HepG2 (cell line): ENCODE data around the gene ACBD5. TPM values are rescaled to one million over a fixed set of nuclear protein-coding genes. Genes with fewer than 3 reads are reported as not detected.

ENCODE experiments used
- FOXA3 ChIP-seq: IDR thresholded peaks from 2 replicates; pipeline ENCODE4 v1.6.1; 2016; ENCODE audit warnings: missing genetic modification reagents, missing compliant biosample characterization
- GABPB1 ChIP-seq: IDR thresholded peaks from 2 replicates; pipeline ENCODE4 v1.6.1; 2016; ENCODE audit warnings: mild to moderate bottlenecking, missing genetic modification reagents, moderate library complexity, missing compliant biosample characterization
- HOXA3 ChIP-seq: sonication (generic); formaldehyde crosslinking; IDR thresholded peaks from 2 replicates; pipeline ENCODE4 v1.5.0; 2020; ENCODE audit warnings: missing genetic modification reagents
- IKZF1 ChIP-seq: fragments of 450-650 bp; IDR thresholded peaks from 2 replicates; pipeline ENCODE4 v1.7.1; 2016
- MBNL3 ChIP-seq: fragments of 250-450 bp; sonication (Bioruptor Pico); conservative IDR thresholded peaks from 2 replicates; pipeline ENCODE4 v1.8.0; 2022; ENCODE audit warnings: mild to moderate bottlenecking, inconsistent platforms
- PHF8 ChIP-seq: sonication (generic); formaldehyde crosslinking; IDR thresholded peaks from 2 replicates; pipeline ENCODE4 v1.5.0; 2020; ENCODE audit warnings: missing genetic modification reagents
- SRF ChIP-seq: IDR thresholded peaks from 2 replicates; pipeline ENCODE4 v1.6.1; 2011; ENCODE audit warnings: mild to moderate bottlenecking, low read depth, low read length, moderate library complexity
- ZNF160 ChIP-seq: sonication (generic); formaldehyde crosslinking; IDR thresholded peaks from 2 replicates; pipeline ENCODE4 v1.8.0; 2022; ENCODE audit warnings: mild to moderate bottlenecking, inconsistent platforms, missing genetic modification reagents
- ZNF251 ChIP-seq: sonication (generic); formaldehyde crosslinking; IDR thresholded peaks from 2 replicates; pipeline ENCODE4 v1.9.0; 2021; ENCODE audit warnings: mild to moderate bottlenecking, missing genetic modification reagents
- ZNF598 ChIP-seq: sonication (generic); formaldehyde crosslinking; IDR thresholded peaks from 2 replicates; pipeline ENCODE4 v1.5.1; 2020; ENCODE audit warnings: mild to moderate bottlenecking, missing genetic modification reagents, borderline replicate concordance
- ZNF629 ChIP-seq: sonication (generic); formaldehyde crosslinking; conservative IDR thresholded peaks from 2 replicates; pipeline ENCODE4 v1.5.0; 2020; ENCODE audit warnings: missing genetic modification reagents
- ZSCAN29 ChIP-seq: sonication (generic); formaldehyde crosslinking; conservative IDR thresholded peaks from 2 replicates; pipeline ENCODE4 v1.4.0; 2020; ENCODE audit warnings: mild to moderate bottlenecking, missing genetic modification reagents
- polyA plus RNA-seq, 8 experiments: library from polyadenylated mRNA; depleted of rRNA in 3 of 8; stranded (reverse) in 7 of 8; unstranded in 1 of 8; fragments of >200 nt; fragmentation: Illumina TruSeq in 4 of 8; extraction: Trizol in 4 of 8; gene quantifications; 2 replicates each; pipeline versions ENCODE4 v1.2.1 to v1.2.3, GENCODE V29; 2011 to 2016; ENCODE audit warnings: low read depth in 4 of 8, missing spikeins in 1 of 8, mixed read lengths in 1 of 8; ENCODE audit not compliant: insufficient read depth in 1 of 8
- total RNA-seq, 5 experiments: library from RNA; depleted of rRNA; stranded (reverse); fragments of >200 nt; fragmentation: Illumina TruSeq; extraction: Trizol; gene quantifications; 2 replicates each; pipeline ENCODE4 v1.2.3, GENCODE V29; 2016; ENCODE audit warnings: low read depth in 1 of 5
- TF ChIP-seq, protein P1 (sequence below): sonication (generic); formaldehyde crosslinking; IDR thresholded peaks from 2 replicates; pipeline ENCODE4 v1.5.0; 2020; ENCODE audit warnings: mild to moderate bottlenecking, missing genetic modification reagents, borderline replicate concordance
- TF ChIP-seq, protein P2 (sequence below): sonication (generic); formaldehyde crosslinking; IDR thresholded peaks from 2 replicates; pipeline ENCODE4 v1.5.0; 2020; ENCODE audit warnings: missing genetic modification reagents
- TF ChIP-seq, protein P3 (sequence below): sonication (generic); formaldehyde crosslinking; conservative IDR thresholded peaks from 2 replicates; pipeline ENCODE4 v1.8.1; 2023; ENCODE audit warnings: missing genetic modification reagents
- TF ChIP-seq, protein P4 (sequence below): sonication (generic); formaldehyde crosslinking; IDR thresholded peaks from 2 replicates; pipeline ENCODE4 v1.4.0; 2020; ENCODE audit warnings: missing genetic modification reagents
- TF ChIP-seq, protein P5 (sequence below): sonication (generic); formaldehyde crosslinking; IDR thresholded peaks from 2 replicates; pipeline ENCODE4 v1.5.0; 2020; ENCODE audit warnings: missing genetic modification reagents

ACBD5 gene
- total and polyA plus RNA-seq, 2 of the 13 experiments (the other 11 are each of a cell fraction or from before 2014, with no cell fraction given) = 10.3 to 14.8 TPM

DNA sequence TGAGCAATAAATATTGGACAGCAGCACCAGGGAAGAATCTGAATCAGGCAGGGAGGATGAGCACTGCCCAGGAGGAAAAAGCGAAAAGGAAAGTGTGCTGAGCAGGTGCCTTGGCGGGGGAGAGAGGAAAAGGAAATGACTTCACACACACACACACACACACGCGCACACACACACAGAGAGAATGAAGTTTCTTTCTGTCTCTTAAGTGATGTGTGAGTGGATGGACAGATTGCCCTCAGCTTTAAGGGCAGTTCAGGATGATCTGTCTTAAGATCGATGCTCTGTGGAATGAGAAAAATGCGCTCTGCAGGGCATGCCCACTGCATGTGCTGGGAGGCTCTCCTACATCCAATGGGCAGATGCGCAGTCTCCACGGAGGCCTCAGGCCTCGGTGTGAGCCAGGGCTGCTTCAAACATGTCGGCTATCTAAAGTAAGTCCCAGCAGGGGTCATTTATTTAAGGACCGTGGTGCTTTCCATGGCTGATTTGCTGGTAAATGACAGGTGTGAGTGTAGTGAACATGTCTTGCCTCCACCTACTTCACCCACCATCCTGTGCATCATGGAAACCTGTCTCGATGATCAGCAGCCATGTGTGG lies 2.5 kb upstream of the ACBD5 start (continued):
- TF ChIP-seq, protein P1, sequence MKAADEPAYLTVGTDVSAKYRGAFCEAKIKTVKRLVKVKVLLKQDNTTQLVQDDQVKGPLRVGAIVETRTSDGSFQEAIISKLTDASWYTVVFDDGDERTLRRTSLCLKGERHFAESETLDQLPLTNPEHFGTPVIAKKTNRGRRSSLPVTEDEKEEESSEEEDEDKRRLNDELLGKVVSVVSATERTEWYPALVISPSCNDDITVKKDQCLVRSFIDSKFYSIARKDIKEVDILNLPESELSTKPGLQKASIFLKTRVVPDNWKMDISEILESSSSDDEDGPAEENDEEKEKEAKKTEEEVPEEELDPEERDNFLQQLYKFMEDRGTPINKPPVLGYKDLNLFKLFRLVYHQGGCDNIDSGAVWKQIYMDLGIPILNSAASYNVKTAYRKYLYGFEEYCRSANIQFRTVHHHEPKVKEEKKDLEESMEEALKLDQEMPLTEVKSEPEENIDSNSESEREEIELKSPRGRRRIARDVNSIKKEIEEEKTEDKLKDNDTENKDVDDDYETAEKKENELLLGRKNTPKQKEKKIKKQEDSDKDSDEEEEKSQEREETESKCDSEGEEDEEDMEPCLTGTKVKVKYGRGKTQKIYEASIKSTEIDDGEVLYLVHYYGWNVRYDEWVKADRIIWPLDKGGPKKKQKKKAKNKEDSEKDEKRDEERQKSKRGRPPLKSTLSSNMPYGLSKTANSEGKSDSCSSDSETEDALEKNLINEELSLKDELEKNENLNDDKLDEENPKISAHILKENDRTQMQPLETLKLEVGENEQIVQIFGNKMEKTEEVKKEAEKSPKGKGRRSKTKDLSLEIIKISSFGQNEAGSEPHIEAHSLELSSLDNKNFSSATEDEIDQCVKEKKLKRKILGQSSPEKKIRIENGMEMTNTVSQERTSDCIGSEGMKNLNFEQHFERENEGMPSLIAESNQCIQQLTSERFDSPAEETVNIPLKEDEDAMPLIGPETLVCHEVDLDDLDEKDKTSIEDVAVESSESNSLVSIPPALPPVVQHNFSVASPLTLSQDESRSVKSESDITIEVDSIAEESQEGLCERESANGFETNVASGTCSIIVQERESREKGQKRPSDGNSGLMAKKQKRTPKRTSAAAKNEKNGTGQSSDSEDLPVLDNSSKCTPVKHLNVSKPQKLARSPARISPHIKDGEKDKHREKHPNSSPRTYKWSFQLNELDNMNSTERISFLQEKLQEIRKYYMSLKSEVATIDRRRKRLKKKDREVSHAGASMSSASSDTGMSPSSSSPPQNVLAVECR (CRISPR knock-in tag) = peak; percentile 71; the same call in 1 of the 2 replicates
- TF ChIP-seq SRF = no peak
- TF ChIP-seq ZSCAN29 (CRISPR knock-in tag) = no peak
- TF ChIP-seq ZNF160 (CRISPR knock-in tag) = no peak
- peak; percentile 38; the same call in 1 of the 2 replicates for TF ChIP-seq FOXA3 (CRISPR knock-in tag)
- peak; percentile 68 for TF ChIP-seq PHF8 (CRISPR knock-in tag)
- TF ChIP-seq GABPB1 (CRISPR knock-in tag) = peak; percentile 85
- TF ChIP-seq ZNF598 = no peak
- TF ChIP-seq IKZF1 = no peak
- 0 out of 2 replicates have a peak, but pooled peaks have one; percentile 39 for TF ChIP-seq ZNF629 (CRISPR knock-in tag)
- TF ChIP-seq, protein P2, sequence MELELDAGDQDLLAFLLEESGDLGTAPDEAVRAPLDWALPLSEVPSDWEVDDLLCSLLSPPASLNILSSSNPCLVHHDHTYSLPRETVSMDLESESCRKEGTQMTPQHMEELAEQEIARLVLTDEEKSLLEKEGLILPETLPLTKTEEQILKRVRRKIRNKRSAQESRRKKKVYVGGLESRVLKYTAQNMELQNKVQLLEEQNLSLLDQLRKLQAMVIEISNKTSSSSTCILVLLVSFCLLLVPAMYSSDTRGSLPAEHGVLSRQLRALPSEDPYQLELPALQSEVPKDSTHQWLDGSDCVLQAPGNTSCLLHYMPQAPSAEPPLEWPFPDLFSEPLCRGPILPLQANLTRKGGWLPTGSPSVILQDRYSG (CRISPR knock-in tag) = no peak
- TF ChIP-seq ZNF251 (CRISPR knock-in tag) = no peak
- TF ChIP-seq, protein P3, sequence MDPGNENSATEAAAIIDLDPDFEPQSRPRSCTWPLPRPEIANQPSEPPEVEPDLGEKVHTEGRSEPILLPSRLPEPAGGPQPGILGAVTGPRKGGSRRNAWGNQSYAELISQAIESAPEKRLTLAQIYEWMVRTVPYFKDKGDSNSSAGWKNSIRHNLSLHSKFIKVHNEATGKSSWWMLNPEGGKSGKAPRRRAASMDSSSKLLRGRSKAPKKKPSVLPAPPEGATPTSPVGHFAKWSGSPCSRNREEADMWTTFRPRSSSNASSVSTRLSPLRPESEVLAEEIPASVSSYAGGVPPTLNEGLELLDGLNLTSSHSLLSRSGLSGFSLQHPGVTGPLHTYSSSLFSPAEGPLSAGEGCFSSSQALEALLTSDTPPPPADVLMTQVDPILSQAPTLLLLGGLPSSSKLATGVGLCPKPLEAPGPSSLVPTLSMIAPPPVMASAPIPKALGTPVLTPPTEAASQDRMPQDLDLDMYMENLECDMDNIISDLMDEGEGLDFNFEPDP = no peak
- peak; percentile 64 for TF ChIP-seq HOXA3
- TF ChIP-seq, protein P4, sequence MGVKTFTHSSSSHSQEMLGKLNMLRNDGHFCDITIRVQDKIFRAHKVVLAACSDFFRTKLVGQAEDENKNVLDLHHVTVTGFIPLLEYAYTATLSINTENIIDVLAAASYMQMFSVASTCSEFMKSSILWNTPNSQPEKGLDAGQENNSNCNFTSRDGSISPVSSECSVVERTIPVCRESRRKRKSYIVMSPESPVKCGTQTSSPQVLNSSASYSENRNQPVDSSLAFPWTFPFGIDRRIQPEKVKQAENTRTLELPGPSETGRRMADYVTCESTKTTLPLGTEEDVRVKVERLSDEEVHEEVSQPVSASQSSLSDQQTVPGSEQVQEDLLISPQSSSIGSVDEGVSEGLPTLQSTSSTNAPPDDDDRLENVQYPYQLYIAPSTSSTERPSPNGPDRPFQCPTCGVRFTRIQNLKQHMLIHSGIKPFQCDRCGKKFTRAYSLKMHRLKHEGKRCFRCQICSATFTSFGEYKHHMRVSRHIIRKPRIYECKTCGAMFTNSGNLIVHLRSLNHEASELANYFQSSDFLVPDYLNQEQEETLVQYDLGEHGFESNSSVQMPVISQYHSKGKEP (CRISPR knock-in tag) = no peak
- TF ChIP-seq MBNL3 (CRISPR knock-in tag) = no peak
- TF ChIP-seq, protein P5, sequence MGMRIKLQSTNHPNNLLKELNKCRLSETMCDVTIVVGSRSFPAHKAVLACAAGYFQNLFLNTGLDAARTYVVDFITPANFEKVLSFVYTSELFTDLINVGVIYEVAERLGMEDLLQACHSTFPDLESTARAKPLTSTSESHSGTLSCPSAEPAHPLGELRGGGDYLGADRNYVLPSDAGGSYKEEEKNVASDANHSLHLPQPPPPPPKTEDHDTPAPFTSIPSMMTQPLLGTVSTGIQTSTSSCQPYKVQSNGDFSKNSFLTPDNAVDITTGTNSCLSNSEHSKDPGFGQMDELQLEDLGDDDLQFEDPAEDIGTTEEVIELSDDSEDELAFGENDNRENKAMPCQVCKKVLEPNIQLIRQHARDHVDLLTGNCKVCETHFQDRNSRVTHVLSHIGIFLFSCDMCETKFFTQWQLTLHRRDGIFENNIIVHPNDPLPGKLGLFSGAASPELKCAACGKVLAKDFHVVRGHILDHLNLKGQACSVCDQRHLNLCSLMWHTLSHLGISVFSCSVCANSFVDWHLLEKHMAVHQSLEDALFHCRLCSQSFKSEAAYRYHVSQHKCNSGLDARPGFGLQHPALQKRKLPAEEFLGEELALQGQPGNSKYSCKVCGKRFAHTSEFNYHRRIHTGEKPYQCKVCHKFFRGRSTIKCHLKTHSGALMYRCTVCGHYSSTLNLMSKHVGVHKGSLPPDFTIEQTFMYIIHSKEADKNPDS (CRISPR knock-in tag) = no peak
